AG08396 (cell line): Measurements from ENCODE around the gene MBD3L5.
"Not testable (repeated sequence)": the region's sequence is repeated elsewhere in the genome, so short reads cannot be mapped to it uniquely, and the experiment has no call there.

Experiments used
- DNase-seq: peaks from one replicate; pipeline ENCODE4 v3.0.0; 2012; ENCODE audit warnings: low spot score, mixed read lengths

Gene MBD3L5

GRCh38 chr19:7030278-7030677 lies at the start of gene MBD3L5:
TSS of gene MBD3L5 (plus strand) at chr19:7030578. CDS start at chr19:7030612, 34 bp downstream.
- not testable (repeated sequence) for DNase-seq

- no peak for DNase-seq
Measured at GRCh38 chr19:6983448-6983847, 46.9 kb upstream of the MBD3L5 start.

- no peak for DNase-seq
Measured at GRCh38 chr19:6987850-6988249, 42.5 kb upstream of the MBD3L5 start.

- DNase-seq: no peak
Measured at GRCh38 chr19:6988257-6988656, 42.1 kb upstream of the MBD3L5 start.

GRCh38 chr19:6995054-6995453 lies 35.3 kb upstream of the MBD3L5 start:
- DNase-seq: no peak

GRCh38 chr19:6996810-6997209 lies 33.6 kb upstream of the MBD3L5 start:
- no peak for DNase-seq

- DNase-seq: no peak
Measured at GRCh38 chr19:6997679-6998445, 32.5 kb upstream of the MBD3L5 start.

GRCh38 chr19:6999933-7000332 lies 30.4 kb upstream of the MBD3L5 start:
- DNase-seq: no peak

- DNase-seq: no peak
Measured at GRCh38 chr19:7000333-7000732, 30.0 kb upstream of the MBD3L5 start.

GRCh38 chr19:7000816-7001215 lies 29.6 kb upstream of the MBD3L5 start:
- DNase-seq: no peak

GRCh38 chr19:7004313-7004931 lies 26.0 kb upstream of the MBD3L5 start:
- no peak for DNase-seq

- no peak for DNase-seq
Measured at GRCh38 chr19:7006135-7006704, 24.2 kb upstream of the MBD3L5 start.

- DNase-seq: no peak
Measured at GRCh38 chr19:7007859-7008258, 22.5 kb upstream of the MBD3L5 start.

GRCh38 chr19:7010722-7011593 lies 19.4 kb upstream of the MBD3L5 start:
- DNase-seq: no peak

GRCh38 chr19:7013678-7014077 lies 16.7 kb upstream of the MBD3L5 start:
- no peak for DNase-seq

- no peak for DNase-seq
Measured at GRCh38 chr19:7018828-7019227, 11.6 kb upstream of the MBD3L5 start.

- DNase-seq: not testable (repeated sequence)
Measured at GRCh38 chr19:7021331-7021730, 9.0 kb upstream of the MBD3L5 start, which contains the start of gene MBD3L2B. TSS of gene MBD3L2B (minus strand) at chr19:7021431. CDS start at chr19:7021397, 34 bp downstream.

GRCh38 chr19:7028790-7029189 lies 1.6 kb upstream of the MBD3L5 start:
- not testable (repeated sequence) for DNase-seq

- not testable (repeated sequence) for DNase-seq
Measured at GRCh38 chr19:7040079-7040478, 9.7 kb downstream of the MBD3L5 start, which contains the start of gene MBD3L4. TSS of gene MBD3L4 (minus strand) at chr19:7040179. CDS start at chr19:7040144, 35 bp downstream.

GRCh38 chr19:7041563-7041962 lies 11.2 kb downstream of the MBD3L5 start:
- not testable (repeated sequence) for DNase-seq

GRCh38 chr19:7049021-7049420 lies 18.6 kb downstream of the MBD3L5 start, which contains the start of gene MBD3L2:
TSS of gene MBD3L2 (plus strand) at chr19:7049321. CDS start at chr19:7049374, 53 bp downstream.
- not testable (repeated sequence) for DNase-seq

GRCh38 chr19:7051421-7051820 lies 21.0 kb downstream of the MBD3L5 start:
- DNase-seq: not testable (repeated sequence)
